NT2/D1 (cell line): Measurements from ENCODE around the gene GRP.

ENCODE experiments used
- DNase-seq: peaks from one replicate; pipeline ENCODE4 v3.0.0-alpha.2; 2011; ENCODE audit warnings: low read depth, low spot score
- H3K27me3 ChIP-seq: 2 replicates; pipeline ENCODE4 v1.6.0; 2011; ENCODE audit warnings: mild to moderate bottlenecking; ENCODE audit not compliant: insufficient read length, insufficient read depth
- H3K36me3 ChIP-seq: 2 replicates; pipeline ENCODE4 v1.6.1; 2011; ENCODE audit warnings: mild to moderate bottlenecking, low read length, mixed read lengths; ENCODE audit not compliant: insufficient read depth, insufficient read length
- H3K4me1 ChIP-seq: 2 replicates; pipeline ENCODE4 v1.5.1; 2011; ENCODE audit not compliant: insufficient read depth, insufficient read length
- H3K4me3 ChIP-seq: 2 replicates; pipeline ENCODE4 v1.5.1; 2011; ENCODE audit warnings: low read depth; ENCODE audit not compliant: insufficient read length
- H3K9ac ChIP-seq: 2 replicates; pipeline ENCODE4 v1.6.0; 2011; ENCODE audit warnings: low read depth; ENCODE audit not compliant: insufficient read length
- H3K9me3 ChIP-seq: 2 replicates; pipeline ENCODE4 v1.5.1; 2011; ENCODE audit warnings: mild to moderate bottlenecking, low read length; ENCODE audit not compliant: insufficient read depth
- SUZ12 ChIP-seq: IDR thresholded peaks from 2 replicates; pipeline ENCODE4 v1.6.1; 2011; ENCODE audit not compliant: insufficient read length, insufficient read depth; ENCODE audit errors: extremely low read depth
- YY1 ChIP-seq: IDR thresholded peaks from 2 replicates; pipeline ENCODE4 v1.6.1; 2011; ENCODE audit not compliant: insufficient read length, insufficient read depth
- ZNF274 ChIP-seq: IDR thresholded peaks from 2 replicates; pipeline ENCODE4 v1.6.1; 2011; ENCODE audit warnings: mild to moderate bottlenecking, low read depth, low read length

The GRP gene

DNA sequence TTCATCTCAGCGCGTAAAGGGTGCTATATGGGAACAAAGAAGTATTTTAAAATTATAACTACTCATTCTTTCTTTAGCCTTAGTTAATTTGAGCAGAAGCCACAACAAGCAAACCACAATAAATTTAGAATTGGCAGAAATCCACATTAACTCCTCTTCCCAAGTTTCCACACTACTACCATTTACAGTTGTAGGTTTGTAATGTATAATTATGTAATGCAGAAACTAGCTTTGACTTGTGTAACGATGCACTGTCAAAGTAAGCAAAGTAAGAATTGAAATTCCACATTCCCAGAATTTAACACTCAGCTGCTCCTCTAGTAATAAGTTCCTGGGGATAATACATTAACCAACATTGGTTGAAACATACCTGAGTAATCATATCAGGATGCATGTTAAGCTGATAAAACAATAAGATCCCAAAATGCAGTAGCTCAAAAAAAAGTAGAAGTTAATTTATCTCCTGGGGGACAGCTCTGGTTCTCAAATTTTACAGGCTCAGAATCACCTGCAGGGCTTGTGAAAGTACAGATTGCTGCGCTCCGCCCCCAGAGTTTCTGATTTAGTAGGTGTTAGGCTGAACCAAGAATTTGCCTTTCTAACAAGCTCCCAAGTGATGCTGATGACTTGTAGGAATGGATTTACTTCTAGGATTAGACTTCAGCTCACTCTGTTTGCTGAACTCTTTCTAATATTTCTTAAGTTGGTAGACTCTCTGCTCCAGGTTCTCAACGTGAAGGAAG, 9.9 kb downstream of the GRP start:
- no peak for TF ChIP-seq YY1
- TF ChIP-seq ZNF274, result no peak
- TF ChIP-seq SUZ12, result no peak
- Histone ChIP-seq H3K4me3 (no peak overlapping the region), H3K27me3 (no peaks in the 10 kb centered on the region), H3K36me3 (no peaks in the 10 kb centered on the region), H3K9me3 (0 out of 2 replicates have a peak, but pooled peaks cover 9% of the 10 kb centered on the region), H3K4me1 (no peaks in the 10 kb centered on the region), H3K9ac (no peak overlapping the region)
- no peak for DNase-seq

- H3K4me3 ChIP-seq, result no peak overlapping the region
- no peak for TF ChIP-seq SUZ12
- TF ChIP-seq ZNF274, result no peak
- no peak for TF ChIP-seq YY1
- no peaks in the 10 kb centered on the region for H3K36me3 ChIP-seq
- H3K4me1 ChIP-seq, result no peaks in the 10 kb centered on the region
- no peak overlapping the region for H3K9ac ChIP-seq
- no peaks in the 10 kb centered on the region for H3K27me3 ChIP-seq
- 0 out of 2 replicates have a peak, but pooled peaks cover 5% of the 10 kb centered on the region for H3K9me3 ChIP-seq
- no peak for DNase-seq
Observed at GRCh38 chr18:59231114-59231513, 11.2 kb downstream of the GRP start.

GRCh38 chr18:59231877-59232276, 11.9 kb downstream of the GRP start:
- Histone ChIP-seq H3K9ac (no peak overlapping the region), H3K4me1 (no peaks in the 10 kb centered on the region), H3K27me3 (no peaks in the 10 kb centered on the region), H3K4me3 (no peak overlapping the region), H3K36me3 (no peaks in the 10 kb centered on the region), H3K9me3 (no peaks in the 10 kb centered on the region)
- TF ChIP-seq ZNF274 (no peak), YY1 (no peak), SUZ12 (no peak)
- DNase-seq, result no peak

DNA sequence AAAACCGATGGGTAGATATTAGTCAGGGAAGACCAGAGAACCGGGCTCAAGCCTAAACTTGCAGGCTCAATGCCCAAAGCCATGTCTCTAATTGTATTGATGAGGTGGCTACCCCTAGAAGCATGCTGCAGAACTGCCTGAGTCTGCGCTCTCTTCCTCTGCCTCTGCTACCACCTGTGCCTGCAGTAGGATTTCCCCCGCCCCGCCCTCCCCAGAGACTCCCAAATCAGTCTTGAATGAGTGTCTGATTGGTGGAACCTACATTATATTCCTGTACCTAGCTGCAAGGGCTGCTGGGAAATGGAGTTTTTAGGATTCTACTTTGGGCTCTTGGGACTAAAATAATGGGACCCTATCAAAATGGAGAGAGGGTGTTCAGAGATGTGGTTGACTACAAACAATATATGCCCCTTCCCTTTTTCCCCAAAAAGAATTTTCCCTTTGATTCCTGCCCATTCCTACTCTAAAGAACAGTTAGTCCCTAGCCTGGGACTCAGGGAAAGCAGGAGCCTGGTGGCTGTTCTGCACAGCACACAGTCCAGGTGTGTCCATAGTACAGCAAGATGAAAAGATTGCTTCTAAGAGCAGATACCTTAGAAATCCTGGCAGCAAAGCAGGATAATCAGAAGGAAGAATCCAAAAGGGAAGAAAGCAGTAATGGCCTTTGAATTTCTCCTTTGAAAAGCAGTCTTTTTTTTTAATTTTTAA, 12.5 kb downstream of the GRP start:
- H3K36me3 ChIP-seq, result no peaks in the 10 kb centered on the region

GRCh38 chr18:59233017-59233410, 13.1 kb downstream of the GRP start:
- H3K9ac ChIP-seq, result no peak overlapping the region
- H3K27me3 ChIP-seq, result no peaks in the 10 kb centered on the region
- no peak for TF ChIP-seq SUZ12
- no peak for TF ChIP-seq YY1
- TF ChIP-seq ZNF274, result no peak
- no peak for DNase-seq
- no peak overlapping the region for H3K4me3 ChIP-seq
- H3K36me3 ChIP-seq, result no peaks in the 10 kb centered on the region
- no peaks in the 10 kb centered on the region for H3K4me1 ChIP-seq
- H3K9me3 ChIP-seq, result no peaks in the 10 kb centered on the region

More for the DNA sequence above, 12.5 kb downstream of the GRP start:
- Histone ChIP-seq H3K9ac (no peak overlapping the region), H3K4me1 (no peaks in the 10 kb centered on the region), H3K27me3 (no peaks in the 10 kb centered on the region), H3K4me3 (no peak overlapping the region), H3K9me3 (no peaks in the 10 kb centered on the region)
- TF ChIP-seq ZNF274 (no peak), YY1 (no peak), SUZ12 (no peak)
- DNase-seq, result no peak

GRCh38 chr18:59238385-59238784, 18.4 kb downstream of the GRP start:
- H3K9me3 ChIP-seq, result no peaks in the 10 kb centered on the region
- no peak for DNase-seq
- no peak overlapping the region for H3K4me3 ChIP-seq
- H3K36me3 ChIP-seq, result no peaks in the 10 kb centered on the region
- H3K9ac ChIP-seq, result no peak overlapping the region
- no peaks in the 10 kb centered on the region for H3K4me1 ChIP-seq
- TF ChIP-seq ZNF274 (no peak), SUZ12 (no peak), YY1 (no peak)
- H3K27me3 ChIP-seq, result no peaks in the 10 kb centered on the region

- Histone ChIP-seq H3K36me3 (no peaks in the 10 kb centered on the region), H3K4me1 (no peaks in the 10 kb centered on the region), H3K9ac (no peak overlapping the region), H3K9me3 (no peaks in the 10 kb centered on the region), H3K4me3 (no peak overlapping the region), H3K27me3 (no peaks in the 10 kb centered on the region)
- no peak for DNase-seq
- no peak for TF ChIP-seq ZNF274
- no peak for TF ChIP-seq SUZ12
Observed at GRCh38 chr18:59239642-59240041, 19.7 kb downstream of the GRP start.
